Neutrophil (primary cell): ENCODE data around the gene PDCD5.
"Not testable (repeated sequence)": the region's sequence is repeated elsewhere in the genome, so short reads cannot be mapped to it uniquely, and the experiment has no call there.

Source experiments
- H3K27ac ChIP-seq: fragments of 200-600 bp; sonication (generic); 2 replicates; pipeline ENCODE4 v1.5.1; 2016; ENCODE audit warnings: mild to moderate bottlenecking, moderate library complexity
- H3K27me3 ChIP-seq: fragments of 200-600 bp; sonication (generic); 2 replicates; pipeline ENCODE4 v1.6.0; 2016; ENCODE audit warnings: mild to moderate bottlenecking
- H3K36me3 ChIP-seq: fragments of 200-600 bp; sonication (generic); 2 replicates; pipeline ENCODE4 v1.5.1; 2017
- H3K4me1 ChIP-seq, 2 experiments: fragments of 200-600 bp in 1 of 2; sonication (generic) in 1 of 2; 1 replicate in 1 of 2; 2 replicates in 1 of 2; pipeline versions ENCODE4 v1.5.1 to v1.6.1; 2013 to 2016; ENCODE audit warnings: low read depth in 1 of 2, low read length in 1 of 2, mild to moderate bottlenecking in 1 of 2, moderate library complexity in 1 of 2; ENCODE audit not compliant: control insufficient read depth in 1 of 2, insufficient read depth in 1 of 2
- H3K4me3 ChIP-seq, 2 experiments: fragments of 200-600 bp in 1 of 2; sonication (generic) in 1 of 2; 1 replicate in 1 of 2; 2 replicates in 1 of 2; pipeline ENCODE4 v1.5.1; 2013 to 2016; ENCODE audit warnings: low read depth in 1 of 2, low read length in 1 of 2, mild to moderate bottlenecking in 1 of 2, moderate library complexity in 1 of 2
- H3K9me3 ChIP-seq: fragments of 200-600 bp; sonication (generic); 2 replicates; pipeline ENCODE4 v1.5.1; 2016
- TF ChIP-seq, protein P1 (sequence below): fragments of 200-600 bp; sonication (generic); IDR thresholded peaks from 2 replicates; pipeline ENCODE4 v1.5.1; 2016; ENCODE audit warnings: antibody characterized with exemption

Gene PDCD5

DNA sequence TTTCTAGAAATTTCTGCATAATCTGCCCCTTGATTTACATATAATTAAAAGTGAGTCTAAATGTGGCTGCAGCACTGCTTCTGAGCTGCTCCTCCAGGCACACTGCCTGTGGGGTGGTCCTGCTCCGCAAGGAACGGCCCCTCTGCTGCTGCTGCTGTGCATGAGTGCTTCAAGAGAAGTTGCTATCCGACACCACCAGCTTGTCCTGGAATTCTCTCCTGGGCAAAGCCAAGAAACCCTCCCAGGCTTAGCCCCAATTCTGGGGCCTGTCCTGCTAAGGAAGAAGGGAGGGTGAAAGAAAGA lies 7.5 kb upstream of the PDCD5 start:
- no peaks in the 10 kb centered on the region for H3K36me3 ChIP-seq
- peaks cover 39% of the 10 kb centered on the region for H3K27me3 ChIP-seq
- no peak overlapping the region for H3K4me3 ChIP-seq
- TF ChIP-seq, protein P1, sequence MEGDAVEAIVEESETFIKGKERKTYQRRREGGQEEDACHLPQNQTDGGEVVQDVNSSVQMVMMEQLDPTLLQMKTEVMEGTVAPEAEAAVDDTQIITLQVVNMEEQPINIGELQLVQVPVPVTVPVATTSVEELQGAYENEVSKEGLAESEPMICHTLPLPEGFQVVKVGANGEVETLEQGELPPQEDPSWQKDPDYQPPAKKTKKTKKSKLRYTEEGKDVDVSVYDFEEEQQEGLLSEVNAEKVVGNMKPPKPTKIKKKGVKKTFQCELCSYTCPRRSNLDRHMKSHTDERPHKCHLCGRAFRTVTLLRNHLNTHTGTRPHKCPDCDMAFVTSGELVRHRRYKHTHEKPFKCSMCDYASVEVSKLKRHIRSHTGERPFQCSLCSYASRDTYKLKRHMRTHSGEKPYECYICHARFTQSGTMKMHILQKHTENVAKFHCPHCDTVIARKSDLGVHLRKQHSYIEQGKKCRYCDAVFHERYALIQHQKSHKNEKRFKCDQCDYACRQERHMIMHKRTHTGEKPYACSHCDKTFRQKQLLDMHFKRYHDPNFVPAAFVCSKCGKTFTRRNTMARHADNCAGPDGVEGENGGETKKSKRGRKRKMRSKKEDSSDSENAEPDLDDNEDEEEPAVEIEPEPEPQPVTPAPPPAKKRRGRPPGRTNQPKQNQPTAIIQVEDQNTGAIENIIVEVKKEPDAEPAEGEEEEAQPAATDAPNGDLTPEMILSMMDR, result no peak
- H3K27ac ChIP-seq, result no peak overlapping the region
- no peaks in the 10 kb centered on the region for H3K4me1 ChIP-seq
- no peaks in the 10 kb centered on the region for H3K9me3 ChIP-seq

DNA sequence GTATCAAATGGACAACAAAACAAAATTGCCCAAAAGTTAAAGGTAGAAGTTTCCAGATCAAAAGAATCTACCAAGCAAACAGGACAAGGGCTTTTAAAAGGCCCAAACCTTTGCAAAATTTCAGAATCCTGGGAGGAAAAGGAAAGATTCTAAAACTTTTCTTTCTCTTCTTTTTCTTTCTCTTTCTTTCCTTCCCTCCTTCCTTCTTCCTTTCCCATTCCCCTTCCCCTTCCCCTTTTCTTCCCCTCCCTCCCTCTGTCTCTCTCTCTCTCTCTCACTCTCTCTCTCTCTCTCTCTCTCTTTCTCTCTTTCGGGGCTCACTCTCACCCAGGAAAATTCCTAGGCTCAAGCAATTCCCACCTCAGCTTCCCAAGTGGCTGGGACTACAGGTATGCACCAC lies 4.2 kb upstream of the PDCD5 start:
- Histone ChIP-seq H3K36me3 (no peaks in the 10 kb centered on the region), H3K4me1 (peaks cover 10 to 13% of the 10 kb centered on the region in 2 experiments), H3K4me3 (no peak overlapping the region), H3K27ac (no peak overlapping the region), H3K9me3 (no peaks in the 10 kb centered on the region), H3K27me3 (peaks cover 34% of the 10 kb centered on the region)
- TF ChIP-seq, protein P1, result no peak

DNA sequence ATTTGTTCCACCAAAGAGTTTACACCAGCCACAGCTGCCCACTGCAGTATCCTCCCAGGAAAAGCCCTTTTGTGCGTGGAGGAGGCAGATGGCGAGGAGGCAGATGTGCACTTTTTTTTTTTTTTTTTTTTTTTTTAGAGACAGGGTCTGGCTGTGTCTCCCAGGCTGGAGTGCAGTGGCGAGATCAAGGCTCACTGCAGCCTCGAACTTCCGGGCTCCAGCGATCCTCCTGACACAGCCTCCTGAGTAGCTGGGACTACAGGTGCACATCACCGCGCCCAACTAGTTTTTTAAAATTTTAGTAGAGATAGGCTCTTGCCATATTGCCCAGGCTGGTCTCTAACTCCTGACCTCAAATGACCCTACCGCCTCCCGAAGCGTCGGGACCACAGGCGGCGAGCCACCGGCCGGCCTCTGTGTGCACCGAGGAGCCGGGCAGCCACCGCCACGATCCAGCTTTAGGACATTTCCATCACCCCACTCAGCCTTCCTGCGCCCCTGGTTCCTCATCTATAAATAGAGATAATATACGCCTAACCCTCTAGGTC lies 563 bp upstream of the PDCD5 start:
- peak overlapping the region; percentile 82 to 87 for H3K4me3 ChIP-seq
- peaks cover 21% of the 10 kb centered on the region for H3K27me3 ChIP-seq
- H3K4me1 ChIP-seq, result peaks cover 14 to 18% of the 10 kb centered on the region in 2 experiments
- TF ChIP-seq, protein P1, result no peak
- no peaks in the 10 kb centered on the region for H3K9me3 ChIP-seq
- H3K36me3 ChIP-seq, result no peaks in the 10 kb centered on the region
- H3K27ac ChIP-seq, result peak overlapping the region; percentile 74

DNA sequence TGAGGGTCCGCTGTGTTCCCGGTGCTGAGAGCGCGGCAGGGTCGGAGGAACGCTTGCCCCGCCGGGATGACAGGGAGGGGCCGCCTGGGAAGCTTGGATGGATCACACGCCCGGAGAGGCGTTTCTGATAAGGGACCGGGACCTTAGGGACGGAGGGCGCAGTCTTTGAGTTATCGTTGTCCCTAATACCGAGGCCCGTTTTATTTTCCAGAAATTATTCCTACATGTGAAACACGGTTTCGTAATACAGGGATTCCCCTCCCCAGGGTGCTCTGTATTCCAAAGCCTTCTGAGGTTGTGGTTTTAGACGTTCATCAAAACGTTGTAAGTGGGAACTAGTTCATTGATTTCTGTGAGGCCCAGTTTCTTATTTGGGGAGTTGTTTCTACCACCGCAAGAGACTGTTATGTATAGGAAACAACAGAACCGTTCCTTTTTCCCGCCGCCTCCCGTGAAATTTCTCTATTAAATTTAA lies 752 bp downstream of the PDCD5 start:
- peaks cover 14 to 18% of the 10 kb centered on the region in 2 experiments for H3K4me1 ChIP-seq
- peaks cover 8% of the 10 kb centered on the region for H3K36me3 ChIP-seq
- TF ChIP-seq, protein P1, result no peak
- peak overlapping the region; percentile 74 for H3K27ac ChIP-seq
- H3K9me3 ChIP-seq, result no peaks in the 10 kb centered on the region
- H3K27me3 ChIP-seq, result peaks cover 19% of the 10 kb centered on the region
- H3K4me3 ChIP-seq, result peak overlapping the region; percentile 82 to 87

DNA sequence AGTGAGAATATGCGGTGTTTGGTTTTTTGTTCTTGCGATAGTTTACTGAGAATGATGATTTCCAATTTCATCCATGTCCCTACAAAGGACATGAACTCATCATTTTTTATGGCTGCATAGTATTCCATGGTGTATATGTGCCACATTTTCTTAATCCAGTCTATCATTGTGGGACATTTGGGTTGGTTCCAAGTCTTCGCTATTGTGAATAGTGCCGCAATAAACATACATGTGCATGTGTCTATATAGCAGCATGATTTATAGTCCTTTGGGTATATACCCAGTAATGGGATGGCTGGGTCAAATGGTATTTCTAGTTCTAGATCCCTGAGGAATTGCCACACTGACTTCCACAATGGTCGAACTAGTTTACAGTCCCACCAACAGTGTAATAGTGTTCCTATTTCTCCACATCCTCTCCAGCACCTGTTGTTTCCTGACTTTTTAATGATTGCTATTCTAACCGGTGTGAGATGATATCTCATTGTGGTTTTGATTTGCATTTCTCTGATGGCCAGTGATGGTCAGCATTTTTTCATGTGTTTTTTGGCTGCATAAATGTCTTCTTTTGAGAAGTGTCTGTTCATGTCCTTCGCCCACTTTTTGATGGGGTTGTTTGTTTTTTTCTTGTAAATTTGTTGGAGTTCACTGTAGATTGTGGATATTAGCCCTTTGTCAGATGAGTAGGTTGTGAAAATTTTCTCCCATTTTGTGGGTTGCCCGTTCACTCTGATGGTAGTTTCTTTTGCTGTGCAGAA lies 6.9 kb downstream of the PDCD5 start:
- H3K4me1 ChIP-seq, H3K27ac ChIP-seq, H3K27me3 ChIP-seq, H3K36me3 ChIP-seq, H3K9me3 ChIP-seq, H3K4me3 ChIP-seq: not testable (repeated sequence)

DNA sequence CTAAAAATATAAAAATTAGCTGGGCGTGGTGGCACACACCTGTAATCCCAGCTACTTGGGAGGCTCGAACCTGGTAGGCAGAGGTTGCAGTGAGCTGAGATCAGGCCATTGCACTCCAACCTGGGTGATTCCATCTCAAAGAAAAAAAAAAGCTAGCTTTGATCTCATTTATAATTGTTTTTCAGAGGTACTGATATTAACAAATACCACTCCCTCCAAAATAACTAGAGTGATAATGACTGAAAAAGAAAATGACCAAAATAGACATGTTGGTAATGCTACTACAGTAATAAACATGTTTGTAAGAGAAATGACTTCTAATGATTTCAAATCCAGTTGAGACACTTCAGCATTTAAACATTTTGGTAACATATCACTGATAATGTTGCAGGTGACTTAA lies 13.0 kb downstream of the PDCD5 start:
- no peaks in the 10 kb centered on the region for H3K4me1 ChIP-seq
- peaks cover 55% of the 10 kb centered on the region for H3K36me3 ChIP-seq
- H3K27me3 ChIP-seq, result no peaks in the 10 kb centered on the region
- no peaks in the 10 kb centered on the region for H3K9me3 ChIP-seq
- TF ChIP-seq, protein P1, result no peak
- H3K27ac ChIP-seq, result no peak overlapping the region
- H3K4me3 ChIP-seq, result no peak overlapping the region
